ENCODE data around the gene CAMK2D. TPM values are rescaled to one million over a fixed set of nuclear protein-coding genes. Genes with fewer than 3 reads are reported as not detected.

The CAMK2D gene
- total and polyA plus RNA-seq, 2 experiments from 2014 or later: 4.9 to 14.6 TPM

- Histone ChIP-seq H3K79me2 (replicated peaks; ENCODE audit: insufficient read depth) (no peaks in the 10 kb centered on the region), H3K27ac (ENCODE audit: low read depth) (no peak overlapping the region), H3K27me3 (ENCODE audit: insufficient read depth) (no peaks in the 10 kb centered on the region), H3K4me2 (no peak overlapping the region), H3K36me3 (ENCODE audit: insufficient read depth) (no peaks in the 10 kb centered on the region), H2AFZ (no peak overlapping the region), H3K4me3 (no peak overlapping the region), H3K9me2 (ENCODE audit: insufficient read depth) (no peaks in the 10 kb centered on the region), H3K4me1 (ENCODE audit: insufficient read depth) (no peaks in the 10 kb centered on the region), H4K20me1 (replicated peaks; ENCODE audit: insufficient read depth) (no peaks in the 10 kb centered on the region), H3F3A (replicated peaks; ENCODE audit: low read depth) (no peaks in the 10 kb centered on the region)
- Mint-ChIP-seq H3K27me3 (ENCODE audit: insufficient read depth, low read depth, poor library complexity) (no peaks in the 10 kb centered on the region), H3K4me1 (no peaks in the 10 kb centered on the region), H3K27ac (no peak overlapping the region), H3K36me3 (ENCODE audit: low read depth) (no peaks in the 10 kb centered on the region), H3K9me3 (no peaks in the 10 kb centered on the region), H3K4me3 (no peak overlapping the region)
- TF ChIP-seq ZNF114 (CRISPR knock-in tag; IDR thresholded peaks at IDR 0.05) (no peak), POLR2AphosphoS5 (IDR thresholded peaks at IDR 0.05; ENCODE audit: low read depth) (no peak), CTCF (conservative IDR thresholded peaks at IDR 0.05; ENCODE audit: low read depth in 2 of 2) (no peak), REST (IDR thresholded peaks at IDR 0.05; ENCODE audit: unreplicated experiment) (no peak), EZH2phosphoT487 (IDR thresholded peaks at IDR 0.05; ENCODE audit: unreplicated experiment) (no peak), ZNF462 (CRISPR knock-in tag; IDR thresholded peaks at IDR 0.05) (no peak), JUNB (IDR thresholded peaks at IDR 0.05; ENCODE audit: unreplicated experiment) (no peak), CREB1 (CRISPR knock-in tag; IDR thresholded peaks at IDR 0.05; ENCODE audit: low read depth) (no peak), STAT1 (IDR thresholded peaks at IDR 0.05; ENCODE audit: unreplicated experiment) (no peak), ETS1 (IDR thresholded peaks at IDR 0.05) (no peak), EZH2 (IDR thresholded peaks at IDR 0.05; ENCODE audit: low read depth, unreplicated experiment) (no peak), ZNF331 (CRISPR knock-in tag; IDR thresholded peaks at IDR 0.05; ENCODE audit: low read depth) (no peak), NANOG (IDR thresholded peaks at IDR 0.05; ENCODE audit: borderline replicate concordance) (no peak)
- ATAC-seq (no peak), DNase-seq (ENCODE audit: low spot score) (no peak)
Measured at GRCh38 chr4:113623274-113623894, 138.2 kb downstream of the CAMK2D start.
